ENCODE data around the gene NHS.

NHS gene

DNA sequence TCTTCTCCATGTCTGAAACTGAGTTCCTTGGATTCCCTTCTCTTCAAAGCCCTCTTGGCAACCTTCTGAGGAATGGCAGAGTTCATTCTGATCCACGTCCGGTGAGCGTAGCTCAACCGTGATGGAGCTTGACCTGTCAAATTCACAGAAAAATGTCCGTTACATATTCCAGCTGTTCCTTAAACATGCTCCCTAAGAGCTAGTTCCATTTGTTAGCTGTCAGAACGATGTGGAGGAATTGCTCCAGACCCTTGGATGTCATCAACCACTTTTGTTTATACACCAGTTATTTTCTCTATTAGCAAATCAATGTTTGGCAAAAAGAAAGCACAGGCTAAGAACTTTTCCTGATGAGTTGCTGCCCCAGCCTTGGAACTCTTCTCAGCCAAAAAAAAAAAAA is 50.1 kb downstream of the NHS start:
- Histone ChIP-seq H4K91ac (ENCODE audit: low read length) (no peak overlapping the region), H2BK5ac (ENCODE audit: low read depth, low read length, poor library complexity, severe bottlenecking) (no peak overlapping the region), H4K8ac (ENCODE audit: low read length) (no peak overlapping the region), H2AFZ (ENCODE audit: low read depth, low read length) (no peak overlapping the region), H3K4me3 (ENCODE audit: insufficient read depth in 1 of 2, low read depth in 1 of 2, low read length in 2 of 2) (no peak overlapping the region), H3K79me1 (replicated peaks; ENCODE audit: low read length, poor library complexity, severe bottlenecking) (peaks cover 7% of the 10 kb centered on the region), H3K4me1 (ENCODE audit: control insufficient read depth, insufficient read depth, low read depth, low read length) (no peaks in the 10 kb centered on the region), H3K4me2 (ENCODE audit: low read length, poor library complexity, severe bottlenecking) (no peak overlapping the region), H2AK5ac (ENCODE audit: low read length, severe bottlenecking) (no peak overlapping the region), H3K18ac (ENCODE audit: low read depth in 1 of 2, low read length in 2 of 2) (no peak overlapping the region), H3K36me3 (ENCODE audit: control insufficient read depth in 1 of 2, insufficient read depth in 2 of 2, low read depth in 1 of 2, low read length in 2 of 2) (no peaks in the 10 kb centered on the region), H3K27me3 (ENCODE audit: control insufficient read depth in 1 of 2, insufficient read depth in 1 of 2, low read length in 2 of 2) (peaks cover 0 to 4% of the 10 kb centered on the region in 2 experiments), H3K9ac (ENCODE audit: low read length) (no peak overlapping the region), H3K4ac (ENCODE audit: low read depth in 1 of 2, low read length in 2 of 2) (no peak overlapping the region), H3K9me3 (ENCODE audit: control insufficient read depth, low read length) (no peaks in the 10 kb centered on the region), H3K14ac (ENCODE audit: low read length in 2 of 2) (no peak overlapping the region), H2BK120ac (ENCODE audit: low read depth, low read length) (no peak overlapping the region), H3K23ac (ENCODE audit: low read length in 2 of 2) (no peak overlapping the region), H2BK15ac (ENCODE audit: low read depth, poor library complexity, severe bottlenecking) (no peak overlapping the region), H3K27ac (ENCODE audit: low read length, poor library complexity, severe bottlenecking) (no peak overlapping the region), H2BK12ac (ENCODE audit: low read length in 2 of 2) (no peak overlapping the region)
- 42% methylated on average over 4 of the region's 6 CpGs for WGBS
- DNase-seq, result peak; percentile 13

- Histone ChIP-seq H3K23ac (ENCODE audit: low read length in 2 of 2) (no peak overlapping the region), H2BK15ac (ENCODE audit: low read depth, poor library complexity, severe bottlenecking) (no peak overlapping the region), H3K9me3 (ENCODE audit: control insufficient read depth, low read length) (no peaks in the 10 kb centered on the region), H2AFZ (ENCODE audit: low read depth, low read length) (no peak overlapping the region), H4K91ac (ENCODE audit: low read length) (no peak overlapping the region), H3K79me1 (replicated peaks; ENCODE audit: low read length, poor library complexity, severe bottlenecking) (peaks cover 5% of the 10 kb centered on the region), H3K4me1 (ENCODE audit: control insufficient read depth, insufficient read depth, low read depth, low read length) (no peaks in the 10 kb centered on the region), H4K8ac (ENCODE audit: low read length) (no peak overlapping the region), H3K4ac (ENCODE audit: low read depth in 1 of 2, low read length in 2 of 2) (no peak overlapping the region), H2BK120ac (ENCODE audit: low read depth, low read length) (no peak overlapping the region), H3K4me2 (ENCODE audit: low read length, poor library complexity, severe bottlenecking) (no peak overlapping the region), H2BK5ac (ENCODE audit: low read depth, low read length, poor library complexity, severe bottlenecking) (no peak overlapping the region), H3K9ac (ENCODE audit: low read length) (no peak overlapping the region), H2BK12ac (ENCODE audit: low read length in 2 of 2) (no peak overlapping the region), H3K27ac (ENCODE audit: low read length, poor library complexity, severe bottlenecking) (no peak overlapping the region), H3K18ac (ENCODE audit: low read depth in 1 of 2, low read length in 2 of 2) (no peak overlapping the region), H3K27me3 (ENCODE audit: control insufficient read depth in 1 of 2, insufficient read depth in 1 of 2, low read length in 2 of 2) (peaks cover 0 to 4% of the 10 kb centered on the region in 2 experiments), H2AK5ac (ENCODE audit: low read length, severe bottlenecking) (no peak overlapping the region), H3K36me3 (ENCODE audit: control insufficient read depth in 1 of 2, insufficient read depth in 2 of 2, low read depth in 1 of 2, low read length in 2 of 2) (no peaks in the 10 kb centered on the region), H3K4me3 (ENCODE audit: insufficient read depth in 1 of 2, low read depth in 1 of 2, low read length in 2 of 2) (no peak overlapping the region), H3K14ac (ENCODE audit: low read length in 2 of 2) (no peak overlapping the region)
- 14% methylated on average over 1 of the region's 1 CpG for WGBS
- DNase-seq, result no peak
Observed at GRCh38 chrX:17425551-17425950, 50.6 kb downstream of the NHS start.

DNA sequence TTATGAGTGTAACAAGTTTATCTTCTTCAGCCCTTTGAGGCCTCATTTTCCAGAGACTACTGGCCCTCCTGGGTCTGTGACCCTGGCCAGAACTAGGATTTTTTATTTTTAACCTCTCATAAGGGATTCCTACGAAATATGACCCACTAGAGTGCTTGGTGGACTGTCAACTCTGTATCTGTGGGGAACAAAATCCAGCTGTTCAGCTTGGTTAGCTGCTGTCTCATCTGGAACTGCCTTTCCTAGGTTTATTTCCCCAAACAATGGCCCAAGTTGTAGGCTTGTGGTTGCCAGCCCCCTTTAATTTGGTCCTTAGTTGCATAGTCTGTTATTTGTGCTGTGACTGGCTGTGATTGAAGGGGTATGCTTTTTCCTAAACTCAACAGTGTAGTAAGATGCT is 56.2 kb downstream of the NHS start:
- Histone ChIP-seq H3K9ac (ENCODE audit: low read length) (no peak overlapping the region), H2AK5ac (ENCODE audit: low read length, severe bottlenecking) (no peak overlapping the region), H3K18ac (ENCODE audit: low read depth in 1 of 2, low read length in 2 of 2) (no peak overlapping the region), H3K27ac (ENCODE audit: low read length, poor library complexity, severe bottlenecking) (no peak overlapping the region), H3K4me2 (ENCODE audit: low read length, poor library complexity, severe bottlenecking) (no peak overlapping the region), H2BK15ac (ENCODE audit: low read depth, poor library complexity, severe bottlenecking) (no peak overlapping the region), H2BK5ac (ENCODE audit: low read depth, low read length, poor library complexity, severe bottlenecking) (no peak overlapping the region), H3K4ac (ENCODE audit: low read depth in 1 of 2, low read length in 2 of 2) (no peak overlapping the region), H3K4me1 (ENCODE audit: control insufficient read depth, insufficient read depth, low read depth, low read length) (peaks cover 5% of the 10 kb centered on the region), H3K36me3 (ENCODE audit: control insufficient read depth in 1 of 2, insufficient read depth in 2 of 2, low read depth in 1 of 2, low read length in 2 of 2) (no peaks in the 10 kb centered on the region), H3K27me3 (ENCODE audit: control insufficient read depth in 1 of 2, insufficient read depth in 1 of 2, low read length in 2 of 2) (peaks cover 0 to 5% of the 10 kb centered on the region in 2 experiments), H3K14ac (ENCODE audit: low read length in 2 of 2) (no peak overlapping the region), H2AFZ (ENCODE audit: low read depth, low read length) (no peak overlapping the region), H3K4me3 (ENCODE audit: insufficient read depth in 1 of 2, low read depth in 1 of 2, low read length in 2 of 2) (no peak overlapping the region), H3K9me3 (ENCODE audit: control insufficient read depth, low read length) (no peaks in the 10 kb centered on the region), H3K79me1 (replicated peaks; ENCODE audit: low read length, poor library complexity, severe bottlenecking) (peaks cover 12% of the 10 kb centered on the region), H2BK12ac (ENCODE audit: low read length in 2 of 2) (no peak overlapping the region), H4K91ac (ENCODE audit: low read length) (no peak overlapping the region), H2BK120ac (ENCODE audit: low read depth, low read length) (no peak overlapping the region), H4K8ac (ENCODE audit: low read length) (no peak overlapping the region), H3K23ac (ENCODE audit: low read length in 2 of 2) (no peak overlapping the region)
- 10% methylated on average over 1 of the region's 1 CpG for WGBS
- no peak for DNase-seq

GRCh38 chrX:17432158-17432557 is 57.2 kb downstream of the NHS start:
- Histone ChIP-seq H3K9me3 (ENCODE audit: control insufficient read depth, low read length) (no peaks in the 10 kb centered on the region), H3K9ac (ENCODE audit: low read length) (no peak overlapping the region), H3K27me3 (ENCODE audit: control insufficient read depth in 1 of 2, insufficient read depth in 1 of 2, low read length in 2 of 2) (peaks cover 0 to 10% of the 10 kb centered on the region in 2 experiments), H3K36me3 (ENCODE audit: control insufficient read depth in 1 of 2, insufficient read depth in 2 of 2, low read depth in 1 of 2, low read length in 2 of 2) (peaks cover 0 to 3% of the 10 kb centered on the region in 2 experiments), H3K27ac (ENCODE audit: low read length, poor library complexity, severe bottlenecking) (no peak overlapping the region), H3K79me1 (replicated peaks; ENCODE audit: low read length, poor library complexity, severe bottlenecking) (peaks cover 14% of the 10 kb centered on the region), H3K4ac (ENCODE audit: low read depth in 1 of 2, low read length in 2 of 2) (no peak overlapping the region), H3K14ac (ENCODE audit: low read length in 2 of 2) (no peak overlapping the region), H3K18ac (ENCODE audit: low read depth in 1 of 2, low read length in 2 of 2) (no peak overlapping the region), H2AK5ac (ENCODE audit: low read length, severe bottlenecking) (no peak overlapping the region), H4K91ac (ENCODE audit: low read length) (no peak overlapping the region), H2BK120ac (ENCODE audit: low read depth, low read length) (no peak overlapping the region), H3K4me3 (ENCODE audit: insufficient read depth in 1 of 2, low read depth in 1 of 2, low read length in 2 of 2) (no peak overlapping the region), H2BK15ac (ENCODE audit: low read depth, poor library complexity, severe bottlenecking) (no peak overlapping the region), H3K4me1 (ENCODE audit: control insufficient read depth, insufficient read depth, low read depth, low read length) (peaks cover 5% of the 10 kb centered on the region), H4K8ac (ENCODE audit: low read length) (no peak overlapping the region), H2BK5ac (ENCODE audit: low read depth, low read length, poor library complexity, severe bottlenecking) (no peak overlapping the region), H2AFZ (ENCODE audit: low read depth, low read length) (no peak overlapping the region), H3K23ac (ENCODE audit: low read length in 2 of 2) (no peak overlapping the region), H2BK12ac (ENCODE audit: low read length in 2 of 2) (no peak overlapping the region), H3K4me2 (ENCODE audit: low read length, poor library complexity, severe bottlenecking) (no peak overlapping the region)
- WGBS, result no CpG with 5 or more reads among the region's 1 CpG
- no peak for DNase-seq

Data from mesenchymal stem cell (in vitro differentiated cells and primary cell).